AG08395 (cell line): Measurements from ENCODE around the gene MB21D2.
"Not testable (repeated sequence)": the region's sequence is repeated elsewhere in the genome, so short reads cannot be mapped to it uniquely, and the experiment has no call there.

Experiments
- DNase-seq: peaks from one replicate; pipeline ENCODE4 v3.0.0; 2012; ENCODE audit warnings: mixed read lengths, low spot score

MB21D2 gene

GRCh38 chr3:192802957-192803899 lies 114.4 kb downstream of the MB21D2 start:
- DNase-seq = peak; percentile 65

GRCh38 chr3:192801985-192802384 lies 115.7 kb downstream of the MB21D2 start:
- DNase-seq = no peak

GRCh38 chr3:192799721-192800120 lies 117.9 kb downstream of the MB21D2 start:
- DNase-seq = no peak

- no peak for DNase-seq
These were observed 122.6 kb downstream of the MB21D2 start for GRCh38 chr3:192795021-192795420.

- no peak for DNase-seq
These were observed 123.4 kb downstream of the MB21D2 start for GRCh38 chr3:192794216-192794615.

DNA sequence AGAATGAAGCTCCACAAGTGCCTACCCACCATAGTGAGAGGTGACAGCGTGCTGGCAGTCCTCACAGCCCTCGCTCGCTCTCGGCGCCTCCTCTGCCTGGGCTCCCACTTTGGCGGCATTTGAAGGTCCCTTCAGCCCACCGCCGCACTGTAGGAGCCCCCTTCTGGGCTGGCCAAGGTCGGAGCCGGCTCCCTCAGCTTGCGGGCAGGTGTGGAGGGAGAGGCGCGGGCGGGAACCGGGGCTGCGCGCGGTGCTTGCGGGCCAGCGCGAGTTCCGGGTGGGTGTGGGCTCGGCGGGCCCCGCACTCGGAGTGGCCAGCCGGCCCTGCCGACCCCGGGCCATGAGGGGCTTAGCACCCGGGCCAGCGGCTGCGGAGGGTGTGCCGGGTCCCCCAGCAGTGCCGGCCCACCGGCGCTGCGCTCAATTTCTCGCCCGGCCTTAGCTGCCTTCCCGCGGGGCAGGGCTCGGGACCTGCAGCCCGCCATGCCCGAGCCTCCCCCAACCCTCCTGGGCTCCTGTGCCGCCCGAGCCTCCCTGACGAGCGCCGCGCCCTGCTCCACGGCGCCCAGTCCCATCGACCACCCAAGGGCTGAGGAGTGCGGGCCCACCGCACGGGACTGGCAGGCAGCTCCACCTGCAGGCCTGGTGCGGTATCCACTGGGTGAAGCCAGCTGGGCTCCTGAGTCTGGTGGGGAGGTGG lies 128.7 kb downstream of the MB21D2 start:
- not testable (repeated sequence) for DNase-seq

DNA sequence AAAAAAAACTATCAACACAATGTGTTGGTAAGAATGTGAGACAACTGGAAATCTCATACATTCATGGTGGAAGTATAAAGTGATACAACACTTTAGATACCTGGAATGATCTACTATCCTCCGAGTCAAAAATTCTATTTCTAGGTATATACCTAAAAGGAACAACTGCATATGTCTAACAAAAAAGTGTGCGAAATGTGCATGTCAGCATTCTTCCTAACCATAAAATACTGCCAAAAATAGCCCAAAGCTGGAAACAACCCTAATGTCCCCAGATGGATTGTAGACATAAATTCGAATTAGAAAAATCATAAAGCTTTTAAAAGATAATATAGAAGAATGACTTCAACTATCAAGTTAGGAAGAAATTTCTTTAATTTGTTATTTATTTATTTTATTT lies 139.1 kb downstream of the MB21D2 start:
- DNase-seq = no peak

GRCh38 chr3:192774341-192774740 lies 143.3 kb downstream of the MB21D2 start:
- not testable (repeated sequence) for DNase-seq

DNA sequence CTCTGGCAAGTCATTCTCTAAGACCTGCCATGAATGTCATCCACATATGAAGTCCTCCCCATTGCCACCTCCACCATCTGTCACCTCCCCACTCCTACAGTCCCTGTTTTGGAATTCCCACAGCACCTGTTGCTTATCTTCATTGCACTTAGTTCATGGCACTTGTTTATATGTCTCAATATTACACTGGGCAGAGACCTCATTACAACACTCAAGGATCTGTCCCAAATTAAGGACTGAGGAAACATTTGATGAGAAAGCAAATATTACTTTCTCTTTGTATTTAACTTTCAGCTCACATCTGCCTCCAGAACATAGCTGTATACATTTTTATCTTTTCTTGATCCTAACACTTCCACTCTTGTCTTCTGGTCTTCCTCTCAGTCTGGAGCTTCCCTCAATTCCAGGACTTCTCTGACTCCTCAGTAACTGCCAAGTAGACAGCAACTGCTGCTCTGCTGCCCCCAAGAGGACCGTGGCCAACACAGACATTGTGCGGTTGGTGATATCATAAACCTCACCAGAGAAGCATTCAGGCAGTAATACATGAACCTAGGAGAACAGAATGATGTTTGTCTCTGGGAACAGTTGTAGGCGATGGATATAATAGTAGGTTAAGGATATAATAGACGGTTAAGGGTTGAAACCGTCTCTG lies 145.3 kb downstream of the MB21D2 start:
- DNase-seq = no peak

- DNase-seq = no peak
These were observed 159.0 kb downstream of the MB21D2 start for GRCh38 chr3:192758654-192759053.

DNA sequence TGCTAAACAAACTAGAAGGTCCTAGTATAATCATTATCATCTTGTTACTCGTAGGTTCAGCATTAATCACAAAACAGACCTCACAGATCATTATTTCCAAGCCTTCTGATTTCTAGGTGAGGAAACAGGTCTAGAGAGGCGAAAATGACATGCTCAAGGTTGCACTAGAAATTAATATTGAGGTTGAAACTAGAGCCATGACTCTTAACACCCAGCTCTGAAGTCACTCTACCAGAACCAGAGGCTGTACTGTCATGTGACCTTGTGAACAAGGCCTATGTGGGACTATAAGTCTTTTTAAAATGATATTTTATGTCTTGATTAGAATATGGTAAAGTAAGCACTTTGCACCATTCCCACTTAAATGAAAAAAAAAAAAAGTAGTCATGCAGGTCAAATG lies 166.5 kb downstream of the MB21D2 start:
- DNase-seq = no peak

DNA sequence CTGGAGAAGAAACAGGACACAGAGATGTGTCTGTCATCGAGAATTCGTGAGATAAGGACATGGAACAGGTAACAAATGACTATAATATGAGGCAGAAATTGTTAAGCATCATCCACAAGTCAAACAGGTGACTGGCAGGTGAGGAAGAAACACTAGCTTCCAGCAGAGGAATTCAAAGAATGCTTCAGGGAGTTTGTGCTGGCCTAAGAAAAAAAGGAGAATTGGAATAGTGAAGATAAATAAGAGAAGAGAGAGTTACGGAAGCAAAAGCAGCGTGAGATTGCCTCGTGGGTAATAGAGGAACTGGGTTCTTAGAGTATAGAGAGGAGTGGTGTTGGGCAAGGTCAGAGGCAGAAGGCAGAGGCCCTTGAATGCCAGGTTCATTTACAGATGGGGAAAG lies 167.5 kb downstream of the MB21D2 start:
- DNase-seq = no peak

DNA sequence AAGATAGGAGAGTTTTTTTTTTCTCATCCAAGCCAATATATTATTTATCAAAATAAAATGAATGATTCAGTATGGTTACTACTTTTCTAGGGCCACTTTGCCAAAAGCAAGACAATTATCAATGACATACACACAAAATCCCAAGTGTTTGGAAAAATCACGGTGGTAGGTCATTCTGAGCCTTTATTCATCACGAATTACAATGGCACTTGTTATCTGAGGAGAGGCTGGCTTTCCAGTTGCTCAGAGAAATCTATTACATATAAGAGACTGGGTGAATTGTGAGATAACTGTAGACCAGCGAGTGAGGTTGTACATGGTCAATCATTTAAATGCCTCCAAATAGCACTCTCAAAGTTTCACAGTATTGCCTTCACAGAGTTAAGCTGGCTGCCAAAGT lies 169.9 kb downstream of the MB21D2 start:
- DNase-seq = no peak

GRCh38 chr3:192747145-192747544 lies 170.5 kb downstream of the MB21D2 start:
- DNase-seq = no peak
